ENCODE data around the gene TYW3. TPM values are rescaled to one million over a fixed set of nuclear protein-coding genes. Genes with fewer than 3 reads are reported as not detected.

Gene TYW3
- total and polyA plus RNA-seq, 2 donors (not counting 1 experiment from before 2014, with no cell fraction given): 6.9 to 22.6 TPM

GRCh38 chr1:74785944-74786343 is 53.0 kb downstream of the TYW3 start:
- ATAC-seq (ENCODE audit: low read depth) (no peak), DNase-seq (no peak)
- H3K4me3 ChIP-seq (ENCODE audit: control extremely low read depth in 1 of 5, extremely low read depth in 1 of 5, insufficient read depth in 1 of 5, low read depth in 2 of 5, low read length in 4 of 5): no peak overlapping the region
- H3K79me2 ChIP-seq (ENCODE audit: control insufficient read depth, insufficient read depth, low read length): no peaks in the 10 kb centered on the region
- H4K20me1 ChIP-seq (ENCODE audit: control insufficient read depth, insufficient read depth, low read length, poor library complexity, severe bottlenecking): no peaks in the 10 kb centered on the region
- H3K9me3 Mint-ChIP-seq (ENCODE audit: insufficient read depth): no peaks in the 10 kb centered on the region
- ChIA-PET POLR2A (no interaction called here), CTCF (no interaction called here)
- no peaks in the 10 kb centered on the region for H3K4me1 Mint-ChIP-seq
- H3K27ac ChIP-seq (ENCODE audit: low read length in 2 of 2): no peak overlapping the region
- no peaks in the 10 kb centered on the region for H3K36me3 ChIP-seq (replicated peaks in 1 of 2; ENCODE audit: control extremely low read depth in 1 of 2, control insufficient read depth in 1 of 2, extremely low read depth in 1 of 2, insufficient read depth in 2 of 2, low read length in 1 of 2)
- H3K27me3 Mint-ChIP-seq: no peaks in the 10 kb centered on the region
- H3K27ac Mint-ChIP-seq: no peak overlapping the region
- no peak overlapping the region for H2AFZ ChIP-seq (ENCODE audit: insufficient read depth, low read depth, low read length, poor library complexity, severe bottlenecking)
- no peak overlapping the region for H3K4me2 ChIP-seq (replicated peaks; ENCODE audit: low read depth, low read length, poor library complexity, severe bottlenecking)
- no peak overlapping the region for H3K9ac ChIP-seq (ENCODE audit: low read length)
- peaks cover 0 to 2% (median 0%) of the 10 kb centered on the region in 4 experiments for H3K27me3 ChIP-seq (replicated peaks in 1 of 4; ENCODE audit: control extremely low read depth in 1 of 4, control insufficient read depth in 3 of 4, insufficient read depth in 4 of 4, low read length in 3 of 4)
- no peaks in the 10 kb centered on the region for H3K4me1 ChIP-seq (ENCODE audit: control insufficient read depth in 2 of 2, insufficient read depth in 2 of 2, low read length in 2 of 2)
- H3K4me3 Mint-ChIP-seq: no peak overlapping the region
- H3K9me3 ChIP-seq (ENCODE audit: control extremely low read depth in 1 of 3, control insufficient read depth in 2 of 3, insufficient read depth in 1 of 3, low read length in 2 of 3): no peaks in the 10 kb centered on the region
- intact Hi-C loops (cut with micrococcal nuclease): no loop called here
- no peak for TF ChIP-seq CTCF (IDR thresholded peaks at IDR 0.05)
- no peak for TF ChIP-seq EZH2 (IDR thresholded peaks at IDR 0.05; ENCODE audit: borderline replicate concordance, insufficient read depth, low read depth, low read length, poor library complexity, severe bottlenecking)

- ChIA-PET POLR2A (no interaction called here), CTCF (no interaction called here)
- Histone ChIP-seq H3K4me2 (replicated peaks; ENCODE audit: low read depth, low read length, poor library complexity, severe bottlenecking) (no peak overlapping the region), H4K20me1 (ENCODE audit: control insufficient read depth, insufficient read depth, low read length, poor library complexity, severe bottlenecking) (no peaks in the 10 kb centered on the region), H3K9ac (ENCODE audit: low read length) (no peak overlapping the region), H3K36me3 (replicated peaks in 1 of 2; ENCODE audit: control extremely low read depth in 1 of 2, control insufficient read depth in 1 of 2, extremely low read depth in 1 of 2, insufficient read depth in 2 of 2, low read length in 1 of 2) (no peaks in the 10 kb centered on the region), H3K27ac (ENCODE audit: low read length in 2 of 2) (no peak overlapping the region), H3K79me2 (ENCODE audit: control insufficient read depth, insufficient read depth, low read length) (no peaks in the 10 kb centered on the region), H3K27me3 (replicated peaks in 1 of 4; ENCODE audit: control extremely low read depth in 1 of 4, control insufficient read depth in 3 of 4, insufficient read depth in 4 of 4, low read length in 3 of 4) (peaks cover 0 to 4% (median 0%) of the 10 kb centered on the region in 4 experiments), H3K4me1 (ENCODE audit: control insufficient read depth in 2 of 2, insufficient read depth in 2 of 2, low read length in 2 of 2) (no peaks in the 10 kb centered on the region), H3K9me3 (ENCODE audit: control extremely low read depth in 1 of 3, control insufficient read depth in 2 of 3, insufficient read depth in 1 of 3, low read length in 2 of 3) (no peaks in the 10 kb centered on the region), H3K4me3 (ENCODE audit: control extremely low read depth in 1 of 5, extremely low read depth in 1 of 5, insufficient read depth in 1 of 5, low read depth in 2 of 5, low read length in 4 of 5) (no peak overlapping the region), H2AFZ (ENCODE audit: insufficient read depth, low read depth, low read length, poor library complexity, severe bottlenecking) (no peak overlapping the region)
- Mint-ChIP-seq H3K27ac (no peak overlapping the region), H3K27me3 (peaks cover 3% of the 10 kb centered on the region), H3K9me3 (ENCODE audit: insufficient read depth) (no peaks in the 10 kb centered on the region), H3K4me1 (no peaks in the 10 kb centered on the region), H3K4me3 (no peak overlapping the region)
- no peak for DNase-seq
- no peak for ATAC-seq (ENCODE audit: low read depth)
- intact Hi-C loops (cut with micrococcal nuclease): no loop called here
- TF ChIP-seq EZH2 (IDR thresholded peaks at IDR 0.05; ENCODE audit: borderline replicate concordance, insufficient read depth, low read depth, low read length, poor library complexity, severe bottlenecking) (no peak), CTCF (IDR thresholded peaks at IDR 0.05) (no peak)
Observed at GRCh38 chr1:74790453-74790852, 57.5 kb downstream of the TYW3 start.
